HepG2 (cell line): ENCODE data around the gene ZNF780B. TPM values are rescaled to one million over a fixed set of nuclear protein-coding genes. Genes with fewer than 3 reads are reported as not detected.
A peak's percentile ranks its signal among the peaks of the same experiment; 100 is the strongest.

Experiments used
- AKAP8 ChIP-seq: sonication (generic); formaldehyde crosslinking; IDR thresholded peaks from 2 replicates; pipeline ENCODE4 v1.5.1; 2020; ENCODE audit warnings: mild to moderate bottlenecking, missing genetic modification reagents
- GABPA ChIP-seq, 2 experiments: IDR thresholded peaks; 2 replicates each; pipeline ENCODE4 v1.6.1; 2011 to 2016; ENCODE audit warnings: low read depth in 2 of 2, low read length in 1 of 2, missing biosample characterization in 1 of 2, missing genetic modification characterization in 1 of 2
- GATAD1 ChIP-seq: IDR thresholded peaks from 2 replicates; pipeline ENCODE4 v1.6.1; 2016; ENCODE audit warnings: missing genetic modification reagents, missing compliant biosample characterization
- HDAC1 ChIP-seq: sonication (generic); formaldehyde crosslinking; IDR thresholded peaks from 2 replicates; pipeline ENCODE4 v1.5.1; 2020; ENCODE audit warnings: mild to moderate bottlenecking, missing genetic modification reagents
- HMGXB3 ChIP-seq: sonication (generic); formaldehyde crosslinking; IDR thresholded peaks from 2 replicates; pipeline ENCODE4 v1.4.0; 2020; ENCODE audit warnings: missing genetic modification reagents, borderline replicate concordance
- MEF2D ChIP-seq: sonication (generic); formaldehyde crosslinking; IDR thresholded peaks from 2 replicates; pipeline ENCODE4 v1.5.1; 2020; ENCODE audit warnings: mild to moderate bottlenecking, missing genetic modification reagents
- NFIC ChIP-seq: IDR thresholded peaks from 2 replicates; pipeline ENCODE4 v1.6.1; 2012; ENCODE audit warnings: mild to moderate bottlenecking, low read length, inconsistent platforms
- NFKB2 ChIP-seq: sonication (generic); formaldehyde crosslinking; IDR thresholded peaks from 2 replicates; pipeline ENCODE4 v1.4.0; 2020; ENCODE audit warnings: missing genetic modification reagents, borderline replicate concordance
- RAD51 ChIP-seq: fragments of 450-650 bp; IDR thresholded peaks from 2 replicates; pipeline ENCODE4 v1.6.1; 2016; ENCODE audit warnings: borderline replicate concordance
- RARA ChIP-seq: IDR thresholded peaks from 2 replicates; pipeline ENCODE4 v1.6.1; 2016; ENCODE audit warnings: missing genetic modification reagents, missing compliant biosample characterization
- RCOR2 ChIP-seq: IDR thresholded peaks from 2 replicates; pipeline ENCODE4 v1.6.1; 2016; ENCODE audit warnings: missing biosample characterization, missing genetic modification reagents
- SMARCE1 ChIP-seq: fragments of 450-650 bp; IDR thresholded peaks from 2 replicates; pipeline ENCODE4 v1.6.1; 2017; ENCODE audit warnings: borderline replicate concordance
- STAG1 ChIP-seq: sonication (generic); formaldehyde crosslinking; IDR thresholded peaks from 2 replicates; pipeline ENCODE4 v1.4.0; 2020; ENCODE audit warnings: missing genetic modification reagents
- TBX2 ChIP-seq: sonication (generic); formaldehyde crosslinking; IDR thresholded peaks from 2 replicates; pipeline ENCODE4 v1.5.0; 2020; ENCODE audit warnings: missing genetic modification reagents, mild to moderate bottlenecking, borderline replicate concordance
- ZC3H4 ChIP-seq: sonication (generic); formaldehyde crosslinking; IDR thresholded peaks from 2 replicates; pipeline ENCODE4 v1.4.0; 2020; ENCODE audit warnings: missing genetic modification reagents, borderline replicate concordance
- ZNF138 ChIP-seq: sonication (generic); formaldehyde crosslinking; IDR thresholded peaks from 2 replicates; pipeline ENCODE4 v1.5.0; 2020; ENCODE audit warnings: mild to moderate bottlenecking, low read depth, missing genetic modification reagents
- ZNF337 ChIP-seq: sonication (generic); formaldehyde crosslinking; IDR thresholded peaks from 2 replicates; pipeline ENCODE4 v1.5.1; 2020; ENCODE audit warnings: missing genetic modification reagents, low read depth, mild to moderate bottlenecking, borderline replicate concordance
- ZNF598 ChIP-seq: sonication (generic); formaldehyde crosslinking; IDR thresholded peaks from 2 replicates; pipeline ENCODE4 v1.5.1; 2020; ENCODE audit warnings: mild to moderate bottlenecking, missing genetic modification reagents, borderline replicate concordance
- ZNF75D ChIP-seq: sonication (generic); formaldehyde crosslinking; IDR thresholded peaks from 2 replicates; pipeline ENCODE4 v1.8.1; 2023; ENCODE audit warnings: missing genetic modification reagents, mild to moderate bottlenecking, borderline replicate concordance
- polyA plus RNA-seq, 8 experiments: library from polyadenylated mRNA; depleted of rRNA in 3 of 8; stranded (reverse) in 7 of 8; unstranded in 1 of 8; fragments of >200 nt; fragmentation: Illumina TruSeq in 4 of 8; extraction: Trizol in 4 of 8; gene quantifications; 2 replicates each; pipeline versions ENCODE4 v1.2.1 to v1.2.3, GENCODE V29; 2011 to 2016; ENCODE audit warnings: low read depth in 4 of 8, missing spikeins in 1 of 8, mixed read lengths in 1 of 8; ENCODE audit not compliant: insufficient read depth in 1 of 8
- total RNA-seq, 5 experiments: library from RNA; depleted of rRNA; stranded (reverse); fragments of >200 nt; fragmentation: Illumina TruSeq; extraction: Trizol; gene quantifications; 2 replicates each; pipeline ENCODE4 v1.2.3, GENCODE V29; 2016; ENCODE audit warnings: low read depth in 1 of 5
- TF ChIP-seq, protein P1 (sequence below): sonication (generic); formaldehyde crosslinking; IDR thresholded peaks from 2 replicates; pipeline ENCODE4 v1.4.0; 2020; ENCODE audit warnings: missing genetic modification reagents

The ZNF780B gene
- total and polyA plus RNA-seq, 2 of the 13 experiments (the other 11 are each of a cell fraction or from before 2014, with no cell fraction given): 6.6 to 21.9 TPM

DNA sequence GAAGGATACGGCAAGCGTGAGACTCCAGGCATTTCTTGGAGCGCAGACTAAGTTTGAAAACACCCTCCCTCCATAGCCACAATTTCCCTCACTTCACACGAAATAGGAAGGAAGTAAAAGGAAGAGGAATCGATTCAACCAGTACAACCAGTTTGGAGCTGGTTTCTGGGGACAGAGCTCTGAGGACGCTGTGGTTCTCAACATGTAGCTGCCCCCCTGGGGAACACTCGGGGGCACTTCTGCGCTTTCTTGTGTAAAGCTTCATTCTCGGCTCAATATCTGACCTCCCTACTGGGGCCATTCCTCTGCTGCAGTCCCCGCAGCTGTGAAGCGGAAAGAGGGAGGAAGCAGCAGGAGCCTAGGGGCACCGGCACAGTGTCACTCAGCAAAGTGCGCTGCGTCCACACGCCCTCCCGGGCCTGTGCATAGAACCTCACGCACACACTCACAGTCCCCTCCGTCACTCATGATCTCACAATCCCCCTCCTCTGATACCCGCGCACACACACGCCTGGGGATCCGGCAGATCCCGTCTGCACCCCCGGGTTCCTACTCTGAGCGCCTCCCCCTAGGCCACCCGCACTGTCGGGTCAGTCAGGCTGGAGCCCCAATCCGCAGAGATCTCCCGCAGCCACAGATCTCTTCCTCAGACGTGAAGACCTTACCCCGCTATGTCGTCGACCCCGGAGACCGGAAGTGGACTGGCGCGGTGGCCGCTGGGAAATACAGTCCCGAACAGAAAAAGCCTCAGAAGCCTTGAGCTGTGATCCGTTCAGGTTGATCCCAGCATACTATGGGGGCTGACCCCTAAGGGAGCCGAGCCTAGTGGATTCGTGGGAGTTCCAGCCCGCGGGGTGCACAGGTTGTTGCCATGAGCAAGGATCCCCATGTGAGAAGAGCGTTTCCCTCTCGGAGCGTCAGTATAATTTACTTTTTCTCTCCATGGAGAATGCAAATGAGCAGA lies 34.5 kb upstream of the ZNF780B start, which contains the start of gene ZNF780A (continued):
- TF ChIP-seq GATAD1 (CRISPR knock-in tag) (peak; percentile 83), HDAC1 (CRISPR knock-in tag) (peak; percentile 75; the same call in 1 of the 2 replicates), AKAP8 (CRISPR knock-in tag) (no peak), NFIC (0 out of 2 replicates have a peak, but pooled peaks have one; percentile 53), RAD51 (no peak), ZNF75D (CRISPR knock-in tag) (no peak), HMGXB3 (CRISPR knock-in tag) (no peak), ZNF598 (CRISPR knock-in tag) (0 out of 2 replicates have a peak, but pooled peaks have one; percentile 89), RARA (CRISPR knock-in tag) (peak; percentile 64), NFKB2 (CRISPR knock-in tag) (peak; percentile 74; the same call in 1 of the 2 replicates), ZNF337 (0 out of 2 replicates have a peak, but pooled peaks have one; percentile 63), SMARCE1 (no peak), TBX2 (CRISPR knock-in tag) (0 out of 2 replicates have a peak, but pooled peaks have one; percentile 34), ZNF138 (CRISPR knock-in tag) (no peak), MEF2D (no peak), GABPA (IDR thresholded peaks at IDR 0.05; ENCODE audit: low read depth, low read length) (peak; percentile 73), GABPA (CRISPR knock-in tag; IDR thresholded peaks at IDR 0.05; ENCODE audit: low read depth) (peak; percentile 95), STAG1 (CRISPR knock-in tag) (no peak; the same call in 1 of the 2 replicates), ZC3H4 (CRISPR knock-in tag) (peak; percentile 77; the same call in 1 of the 2 replicates), RCOR2 (CRISPR knock-in tag) (0 out of 2 replicates have a peak, but pooled peaks have one; percentile 26)
- TF ChIP-seq, protein P1, sequence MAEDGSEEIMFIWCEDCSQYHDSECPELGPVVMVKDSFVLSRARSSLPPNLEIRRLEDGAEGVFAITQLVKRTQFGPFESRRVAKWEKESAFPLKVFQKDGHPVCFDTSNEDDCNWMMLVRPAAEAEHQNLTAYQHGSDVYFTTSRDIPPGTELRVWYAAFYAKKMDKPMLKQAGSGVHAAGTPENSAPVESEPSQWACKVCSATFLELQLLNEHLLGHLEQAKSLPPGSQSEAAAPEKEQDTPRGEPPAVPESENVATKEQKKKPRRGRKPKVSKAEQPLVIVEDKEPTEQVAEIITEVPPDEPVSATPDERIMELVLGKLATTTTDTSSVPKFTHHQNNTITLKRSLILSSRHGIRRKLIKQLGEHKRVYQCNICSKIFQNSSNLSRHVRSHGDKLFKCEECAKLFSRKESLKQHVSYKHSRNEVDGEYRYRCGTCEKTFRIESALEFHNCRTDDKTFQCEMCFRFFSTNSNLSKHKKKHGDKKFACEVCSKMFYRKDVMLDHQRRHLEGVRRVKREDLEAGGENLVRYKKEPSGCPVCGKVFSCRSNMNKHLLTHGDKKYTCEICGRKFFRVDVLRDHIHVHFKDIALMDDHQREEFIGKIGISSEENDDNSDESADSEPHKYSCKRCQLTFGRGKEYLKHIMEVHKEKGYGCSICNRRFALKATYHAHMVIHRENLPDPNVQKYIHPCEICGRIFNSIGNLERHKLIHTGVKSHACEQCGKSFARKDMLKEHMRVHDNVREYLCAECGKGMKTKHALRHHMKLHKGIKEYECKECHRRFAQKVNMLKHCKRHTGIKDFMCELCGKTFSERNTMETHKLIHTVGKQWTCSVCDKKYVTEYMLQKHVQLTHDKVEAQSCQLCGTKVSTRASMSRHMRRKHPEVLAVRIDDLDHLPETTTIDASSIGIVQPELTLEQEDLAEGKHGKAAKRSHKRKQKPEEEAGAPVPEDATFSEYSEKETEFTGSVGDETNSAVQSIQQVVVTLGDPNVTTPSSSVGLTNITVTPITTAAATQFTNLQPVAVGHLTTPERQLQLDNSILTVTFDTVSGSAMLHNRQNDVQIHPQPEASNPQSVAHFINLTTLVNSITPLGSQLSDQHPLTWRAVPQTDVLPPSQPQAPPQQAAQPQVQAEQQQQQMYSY: 0 out of 2 replicates have a peak, but pooled peaks have one; percentile 7
